Thoracic aorta endothelial cell (primary cell): Measurements from ENCODE around the gene ZNF316. TPM values are rescaled to one million over a fixed set of nuclear protein-coding genes. Genes with fewer than 3 reads are reported as not detected.

Experiments used
- total RNA-seq: library from RNA; depleted of rRNA; stranded (reverse); fragments of >200 nt; gene quantifications from 2 replicates; pipeline ENCODE4 v1.2.3, GENCODE V29; 2012

The ZNF316 gene
- total RNA-seq = 11.1 and 13.0 TPM in 2 replicates

GRCh38 chr7:6636741-6637543, at the start of gene ZNF316:
Gene ZNF316, plus strand, starts transcription at chr7:6637318. Its CDS starts 5,092 bp downstream, at chr7:6642410.

GRCh38 chr7:6589829-6590644, 47.1 kb upstream of the ZNF316 start, which contains the start of gene INTS15:
Gene INTS15, plus strand, starts transcription at chr7:6590021. Its CDS starts 263 bp downstream, at chr7:6590284.

DNA sequence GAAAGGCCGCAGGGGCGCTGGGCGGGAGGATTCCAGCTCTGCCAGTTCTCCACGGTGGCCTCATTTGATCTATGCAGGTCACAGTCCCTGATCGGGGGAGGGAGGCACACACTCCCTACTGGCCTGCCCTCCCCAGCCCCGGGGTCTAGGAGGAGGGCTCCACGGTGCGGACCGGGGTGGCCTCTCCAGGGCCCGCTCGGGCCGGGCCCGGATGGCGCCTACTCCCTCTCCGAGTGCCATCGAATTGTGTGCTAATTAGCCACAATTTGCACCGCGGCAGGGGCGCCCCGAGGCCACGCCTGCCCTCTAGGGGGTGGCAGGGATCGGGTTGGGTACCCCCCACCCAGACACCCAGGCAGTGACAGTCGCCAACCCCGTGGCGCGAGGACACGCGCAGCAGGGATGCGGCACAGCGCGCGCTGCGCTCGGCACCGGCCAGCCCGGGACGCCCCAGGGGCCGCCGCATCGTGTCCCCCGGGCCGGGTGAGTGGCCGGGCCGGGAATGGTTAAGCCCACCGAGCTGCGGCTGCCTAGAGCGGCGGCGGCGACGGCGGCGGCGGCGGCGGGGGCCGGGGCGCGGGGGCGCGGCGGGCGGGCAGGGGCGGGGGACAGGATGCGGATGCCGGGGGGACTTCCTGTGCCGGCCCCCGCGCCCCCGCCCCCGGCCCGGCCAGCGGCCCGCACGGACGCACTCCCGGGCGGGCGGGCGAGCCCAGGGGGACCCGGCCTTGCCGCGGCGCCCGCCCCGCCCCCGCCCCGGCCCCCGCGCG, 22.0 kb upstream of the ZNF316 start, which contains the start of gene ZNF853:
Gene ZNF853 (plus strand): TSS at position 658 of the 770 bp plus-strand sequence. CDS start 565 bp downstream, outside the sequence.

Other genes with a start within 250 kb of the ZNF316 start
- 16.9 and 19.8 TPM in 2 replicates for gene DAGLB, start 189.4 kb upstream of the ZNF316 start, total RNA-seq
- 169 and 209 TPM in 2 replicates for gene KDELR2, start 153.2 kb upstream of the ZNF316 start, total RNA-seq
- not detected in 2 replicates for gene GRID2IP, start 85.9 kb upstream of the ZNF316 start, total RNA-seq
- gene ZDHHC4, start 59.9 kb upstream of the ZNF316 start, total RNA-seq = 30.7 and 33.9 TPM in 2 replicates
- 19.2 and 26.7 TPM in 2 replicates for gene INTS15, start 47.3 kb upstream of the ZNF316 start, total RNA-seq
- gene ZNF853, start 21.7 kb upstream of the ZNF316 start, total RNA-seq = 0.13 and 0.14 TPM in 2 replicates
- gene ZNF12, start 69.6 kb downstream of the ZNF316 start, total RNA-seq = 20.2 and 21.3 TPM in 2 replicates
- not detected in 2 replicates for gene RSPH10B2, start 116.8 kb downstream of the ZNF316 start, total RNA-seq
- 69.1 and 113 TPM in 2 replicates for gene CCZ1B, start 189.0 kb downstream of the ZNF316 start, total RNA-seq